Measurements from ENCODE around the gene E2F2. TPM values are rescaled to one million over a fixed set of nuclear protein-coding genes. Genes with fewer than 3 reads are reported as not detected.
"Not testable (repeated sequence)": the region's sequence is repeated elsewhere in the genome, so short reads cannot be mapped to it uniquely, and the experiment has no call there.

The E2F2 gene
- total RNA-seq, 1 donor from 2014 or later = 2.9 TPM

GRCh38 chr1:23514111-23514679 lies 16.8 kb downstream of the E2F2 start:
- no peak for DNase-seq (ENCODE audit: extremely low spot score in 2 of 2)
- H3K27me3 ChIP-seq = no peaks in the 10 kb centered on the region
- TF ChIP-seq POLR2AphosphoS5 (IDR thresholded peaks at IDR 0.05; ENCODE audit: insufficient read depth in 1 of 2, low read depth in 1 of 2) (no peak), POLR2A (IDR thresholded peaks at IDR 0.05) (no peak), CTCF (IDR thresholded peaks at IDR 0.05) (no peak)
- intact Hi-C loops (cut with DNase I) = no loop called here
- no peak overlapping the region for H3K27ac ChIP-seq
- no peaks in the 10 kb centered on the region for H3K4me1 ChIP-seq
- no peaks in the 10 kb centered on the region for H3K9me3 ChIP-seq
- no peaks in the 10 kb centered on the region for H3K36me3 ChIP-seq
- no peak overlapping the region for H3K4me3 ChIP-seq

GRCh38 chr1:23509896-23510295 lies 21.1 kb downstream of the E2F2 start:
- intact Hi-C loops (cut with DNase I) = no loop called here
- Histone ChIP-seq H3K9me3 (no peaks in the 10 kb centered on the region), H3K4me1 (no peaks in the 10 kb centered on the region), H3K4me3 (no peak overlapping the region), H3K36me3 (no peaks in the 10 kb centered on the region), H3K27ac (no peak overlapping the region), H3K27me3 (no peaks in the 10 kb centered on the region)
- TF ChIP-seq POLR2AphosphoS5 (IDR thresholded peaks at IDR 0.05; ENCODE audit: insufficient read depth in 1 of 2, low read depth in 1 of 2) = no peak
- no peak for TF ChIP-seq POLR2A (IDR thresholded peaks at IDR 0.05)
- TF ChIP-seq CTCF (IDR thresholded peaks at IDR 0.05) = no peak
- no peak for DNase-seq (ENCODE audit: extremely low spot score in 2 of 2)

- H3K27ac ChIP-seq = no peak overlapping the region
- no peaks in the 10 kb centered on the region for H3K36me3 ChIP-seq
- intact Hi-C loops (cut with DNase I) = no loop called here
- H3K4me3 ChIP-seq = no peak overlapping the region
- no peaks in the 10 kb centered on the region for H3K4me1 ChIP-seq
- DNase-seq (ENCODE audit: extremely low spot score in 2 of 2) = no peak
- H3K9me3 ChIP-seq = no peaks in the 10 kb centered on the region
- TF ChIP-seq POLR2A (IDR thresholded peaks at IDR 0.05) (no peak), CTCF (IDR thresholded peaks at IDR 0.05) (no peak), POLR2AphosphoS5 (IDR thresholded peaks at IDR 0.05; ENCODE audit: insufficient read depth in 1 of 2, low read depth in 1 of 2) (no peak)
- no peaks in the 10 kb centered on the region for H3K27me3 ChIP-seq
Observed at GRCh38 chr1:23506376-23507107, 24.5 kb downstream of the E2F2 start.

- DNase-seq (ENCODE audit: extremely low spot score in 2 of 2) = no peak
- Histone ChIP-seq H3K4me1 (no peaks in the 10 kb centered on the region), H3K27ac (no peak overlapping the region), H3K4me3 (no peak overlapping the region), H3K27me3 (no peaks in the 10 kb centered on the region), H3K36me3 (no peaks in the 10 kb centered on the region), H3K9me3 (no peaks in the 10 kb centered on the region)
- no peak for TF ChIP-seq POLR2A (IDR thresholded peaks at IDR 0.05)
- TF ChIP-seq CTCF (IDR thresholded peaks at IDR 0.05) = no peak
- no peak for TF ChIP-seq POLR2AphosphoS5 (IDR thresholded peaks at IDR 0.05; ENCODE audit: insufficient read depth in 1 of 2, low read depth in 1 of 2)
- intact Hi-C loops (cut with DNase I) = no loop called here
Observed at GRCh38 chr1:23505851-23506250, 25.2 kb downstream of the E2F2 start.

- H3K36me3 ChIP-seq; intact Hi-C loops (cut with DNase I); DNase-seq (ENCODE audit: extremely low spot score in 2 of 2); H3K4me1 ChIP-seq; H3K4me3 ChIP-seq; H3K27me3 ChIP-seq; H3K27ac ChIP-seq; H3K9me3 ChIP-seq: not testable (repeated sequence)
Observed at GRCh38 chr1:23504156-23504555, 26.9 kb downstream of the E2F2 start.

All from vagina (tissue), 2 donors.